Measurements from ENCODE around the gene FAM78A.
A peak's percentile ranks its signal among the peaks of the same experiment; 100 is the strongest.

The FAM78A gene

GRCh38 chr9:131276094-131276888, at the start of gene FAM78A:
Gene FAM78A (minus strand): TSS chr9:131276510. CDS start chr9:131276179, 331 bp downstream.
- Mint-ChIP-seq H3K4me3 (peak within 1 kb of the TSS; percentile 98), H3K4me1 (peaks cover 36% of the 10 kb centered on the region), H3K36me3 (peaks cover 51% of the 10 kb centered on the region), H3K27ac (peak within 1 kb of the TSS; percentile 97), H3K9me3 (no peaks in the 10 kb centered on the region)
- ATAC-seq (peak; percentile 22), DNase-seq (ENCODE audit: low spot score in 2 of 2) (peak in 1 of 2 donors; percentile 77)

- H3K9me3 Mint-ChIP-seq = no peaks in the 10 kb centered on the region
Observed at GRCh38 chr9:131324736-131325679, 48.7 kb upstream of the FAM78A start.

GRCh38 chr9:131323629-131324028, 47.3 kb upstream of the FAM78A start:
- Mint-ChIP-seq H3K4me3 (no peak overlapping the region), H3K9me3 (no peaks in the 10 kb centered on the region), H3K4me1 (no peaks in the 10 kb centered on the region), H3K27ac (no peak overlapping the region), H3K36me3 (no peaks in the 10 kb centered on the region)
- ATAC-seq = no peak
- no peak for DNase-seq (ENCODE audit: low spot score in 2 of 2)

More at GRCh38 chr9:131324736-131325679, 48.7 kb upstream of the FAM78A start:
- no peaks in the 10 kb centered on the region for H3K4me1 Mint-ChIP-seq
- H3K4me3 Mint-ChIP-seq = no peak overlapping the region
- ATAC-seq (no peak), DNase-seq (ENCODE audit: low spot score in 2 of 2) (no peak)
- no peaks in the 10 kb centered on the region for H3K36me3 Mint-ChIP-seq
- H3K27ac Mint-ChIP-seq = no peak overlapping the region

- H3K9me3 Mint-ChIP-seq = no peaks in the 10 kb centered on the region
- ATAC-seq (no peak), DNase-seq (ENCODE audit: low spot score in 2 of 2) (no peak)
- H3K27ac Mint-ChIP-seq = no peak overlapping the region
- H3K4me3 Mint-ChIP-seq = no peak overlapping the region
- no peaks in the 10 kb centered on the region for H3K4me1 Mint-ChIP-seq
- H3K36me3 Mint-ChIP-seq = no peaks in the 10 kb centered on the region
Observed at GRCh38 chr9:131320031-131320685, 43.8 kb upstream of the FAM78A start.

- no peak overlapping the region for H3K4me3 Mint-ChIP-seq
- no peaks in the 10 kb centered on the region for H3K9me3 Mint-ChIP-seq
- no peak for DNase-seq (ENCODE audit: low spot score in 2 of 2)
- no peaks in the 10 kb centered on the region for H3K36me3 Mint-ChIP-seq
- no peaks in the 10 kb centered on the region for H3K4me1 Mint-ChIP-seq
- no peak for ATAC-seq
- H3K27ac Mint-ChIP-seq = no peak overlapping the region
Observed at GRCh38 chr9:131319486-131319885, 43.2 kb upstream of the FAM78A start.

- DNase-seq (ENCODE audit: low spot score in 2 of 2) = no peak
- Mint-ChIP-seq H3K36me3 (no peaks in the 10 kb centered on the region), H3K4me3 (no peak overlapping the region), H3K4me1 (no peaks in the 10 kb centered on the region), H3K9me3 (no peaks in the 10 kb centered on the region), H3K27ac (no peak overlapping the region)
- no peak for ATAC-seq
Observed at GRCh38 chr9:131318231-131319085, 42.1 kb upstream of the FAM78A start.

- H3K36me3 Mint-ChIP-seq = no peaks in the 10 kb centered on the region
- DNase-seq (ENCODE audit: low spot score in 2 of 2) (no peak), ATAC-seq (no peak)
- H3K4me1 Mint-ChIP-seq = peaks cover 12% of the 10 kb centered on the region
- no peaks in the 10 kb centered on the region for H3K9me3 Mint-ChIP-seq
- H3K27ac Mint-ChIP-seq = no peak overlapping the region
- no peak overlapping the region for H3K4me3 Mint-ChIP-seq
Observed at GRCh38 chr9:131312822-131313770, 36.8 kb upstream of the FAM78A start.

- Mint-ChIP-seq H3K4me1 (peaks cover 12% of the 10 kb centered on the region), H3K27ac (no peak overlapping the region), H3K4me3 (no peak overlapping the region), H3K9me3 (no peaks in the 10 kb centered on the region), H3K36me3 (no peaks in the 10 kb centered on the region)
- ATAC-seq (no peak), DNase-seq (ENCODE audit: low spot score in 2 of 2) (no peak)
Observed at GRCh38 chr9:131312246-131312645, 35.9 kb upstream of the FAM78A start.

GRCh38 chr9:131310833-131311554, 34.7 kb upstream of the FAM78A start:
- ATAC-seq = peak; percentile 94
- peak; percentile 41 to 68 for DNase-seq (ENCODE audit: low spot score in 2 of 2)
- Mint-ChIP-seq H3K27ac (peak overlapping the region; percentile 83), H3K9me3 (no peaks in the 10 kb centered on the region), H3K36me3 (no peaks in the 10 kb centered on the region), H3K4me3 (peak overlapping the region; percentile 59), H3K4me1 (peaks cover 12% of the 10 kb centered on the region)

GRCh38 chr9:131309530-131310276, 33.4 kb upstream of the FAM78A start:
- ATAC-seq (no peak), DNase-seq (ENCODE audit: low spot score in 2 of 2) (no peak)
- peaks cover 12% of the 10 kb centered on the region for H3K4me1 Mint-ChIP-seq
- peak overlapping the region; percentile 59 for H3K4me3 Mint-ChIP-seq
- no peaks in the 10 kb centered on the region for H3K36me3 Mint-ChIP-seq
- H3K9me3 Mint-ChIP-seq = no peaks in the 10 kb centered on the region
- peak overlapping the region; percentile 83 for H3K27ac Mint-ChIP-seq

- Mint-ChIP-seq H3K4me3 (no peak overlapping the region), H3K4me1 (peaks cover 12% of the 10 kb centered on the region), H3K36me3 (no peaks in the 10 kb centered on the region), H3K27ac (no peak overlapping the region), H3K9me3 (no peaks in the 10 kb centered on the region)
- no peak for DNase-seq (ENCODE audit: low spot score in 2 of 2)
- ATAC-seq = no peak
Observed at GRCh38 chr9:131308906-131309529, 32.7 kb upstream of the FAM78A start.

GRCh38 chr9:131308452-131308851, 32.1 kb upstream of the FAM78A start:
- no peak for ATAC-seq
- H3K27ac Mint-ChIP-seq = no peak overlapping the region

More at GRCh38 chr9:131308452-131308851, 32.1 kb upstream of the FAM78A start:
- H3K4me1 Mint-ChIP-seq = peaks cover 12% of the 10 kb centered on the region
- DNase-seq (ENCODE audit: low spot score in 2 of 2) = no peak
- no peaks in the 10 kb centered on the region for H3K36me3 Mint-ChIP-seq
- no peaks in the 10 kb centered on the region for H3K9me3 Mint-ChIP-seq
- H3K4me3 Mint-ChIP-seq = no peak overlapping the region
